ENCODE measurements around the gene TLR1. TPM values are rescaled to one million over a fixed set of nuclear protein-coding genes. Genes with fewer than 3 reads are reported as not detected.

The TLR1 gene
- total RNA-seq = 10 to 100 TPM in 1 of 4 donors, 1 to 10 TPM in 2, under 1 TPM in 1; 0.20 to 14.0 (median 6.1) TPM

- Histone ChIP-seq H3K9me3 (no peaks in the 10 kb centered on the region), H3K4me1 (peaks cover 0 to 24% (median 11%) of the 10 kb centered on the region in 4 donors), H3K4me3 (peak within 1 kb of the TSS in 3 of 4 donors; percentile 19 to 37 (median 22)), H3K36me3 (no peaks in the 10 kb centered on the region), H3K27ac (peak within 1 kb of the TSS; percentile 63 to 78 (median 72)), H3K27me3 (no peaks in the 10 kb centered on the region)
- WGBS, 2 donors (ENCODE audit: low coverage in 1 of 2) = 3 to 23% methylated on average over 5 to 7 of the region's 7 CpGs
- in situ Hi-C loops (cut with MboI; ENCODE audit: low pct_ligation_motif_present in 1 of 4, low pct_unique_long_range_greater_than_20kb in 1 of 4, low sequenced_read_pairs in 3 of 4) = no loop called here
- DNase-seq = no peak
- intact Hi-C loops (cut with DNase I; ENCODE audit: low total_unique reads) = no loop called here
- TF ChIP-seq CTCF (IDR thresholded peaks at IDR 0.05) (peak; percentile 57 to 67 (median 61)), POLR2A (IDR thresholded peaks at IDR 0.05) (peak; percentile 48), EP300 (IDR thresholded peaks at IDR 0.05; ENCODE audit: low read depth) (no peak), POLR2AphosphoS5 (IDR thresholded peaks at IDR 0.05) (peak in 2 of 3 donors; percentile 47 to 56)
Measured at GRCh38 chr4:38804654-38805295, at the start of gene TLR1. TSS of gene TLR1 (minus strand) at chr4:38804791. CDS start at chr4:38798831, 5,960 bp downstream.

GRCh38 chr4:38846015-38846414 is 41.4 kb upstream of the TLR1 start:
- no peak for TF ChIP-seq POLR2A (IDR thresholded peaks at IDR 0.05)
- no peak for TF ChIP-seq POLR2AphosphoS5 (IDR thresholded peaks at IDR 0.05)
- TF ChIP-seq EP300 (IDR thresholded peaks at IDR 0.05; ENCODE audit: low read depth) = no peak
- no peak for TF ChIP-seq CTCF (IDR thresholded peaks at IDR 0.05)
- 76% methylated on average over 3 of the region's 3 CpGs; no CpG with 5 or more reads in 1 of the 2 donors for WGBS, 2 donors (ENCODE audit: low coverage in 1 of 2)

GRCh38 chr4:38842994-38843393 is 38.4 kb upstream of the TLR1 start:
- H3K36me3 ChIP-seq = no peaks in the 10 kb centered on the region
- no peak overlapping the region for H3K4me3 ChIP-seq
- DNase-seq = no peak
- H3K27ac ChIP-seq = no peak overlapping the region
- H3K4me1 ChIP-seq = no peaks in the 10 kb centered on the region
- 72 to 86% methylated on average over 4 of the region's 4 CpGs for WGBS, 2 donors (ENCODE audit: low coverage in 1 of 2)
- no peaks in the 10 kb centered on the region for H3K9me3 ChIP-seq
- in situ Hi-C loops (cut with MboI; ENCODE audit: low pct_ligation_motif_present in 1 of 4, low pct_unique_long_range_greater_than_20kb in 1 of 4, low sequenced_read_pairs in 3 of 4) = no loop called here
- no peak for TF ChIP-seq CTCF (IDR thresholded peaks at IDR 0.05)
- no peak for TF ChIP-seq POLR2AphosphoS5 (IDR thresholded peaks at IDR 0.05)
- TF ChIP-seq POLR2A (IDR thresholded peaks at IDR 0.05) = no peak
- no peak for TF ChIP-seq EP300 (IDR thresholded peaks at IDR 0.05; ENCODE audit: low read depth)
- intact Hi-C loops (cut with DNase I; ENCODE audit: low total_unique reads) = no loop called here
- no peaks in the 10 kb centered on the region for H3K27me3 ChIP-seq

More at GRCh38 chr4:38846015-38846414, 41.4 kb upstream of the TLR1 start:
- no peaks in the 10 kb centered on the region for H3K9me3 ChIP-seq
- intact Hi-C loops (cut with DNase I; ENCODE audit: low total_unique reads) (no loop called here), in situ Hi-C loops (cut with MboI; ENCODE audit: low pct_ligation_motif_present in 1 of 4, low pct_unique_long_range_greater_than_20kb in 1 of 4, low sequenced_read_pairs in 3 of 4) (no loop called here)
- H3K36me3 ChIP-seq = no peaks in the 10 kb centered on the region
- DNase-seq = no peak
- no peak overlapping the region for H3K27ac ChIP-seq
- no peaks in the 10 kb centered on the region for H3K27me3 ChIP-seq
- H3K4me3 ChIP-seq = no peak overlapping the region
- no peaks in the 10 kb centered on the region for H3K4me1 ChIP-seq

GRCh38 chr4:38837849-38838248 is 33.3 kb upstream of the TLR1 start:
- 54 to 63% methylated on average over 2 of the region's 2 CpGs for WGBS, 2 donors (ENCODE audit: low coverage in 1 of 2)
- no peak for DNase-seq
- no peaks in the 10 kb centered on the region for H3K4me1 ChIP-seq
- intact Hi-C loops (cut with DNase I; ENCODE audit: low total_unique reads) = no loop called here
- H3K27ac ChIP-seq = no peak overlapping the region
- no peaks in the 10 kb centered on the region for H3K36me3 ChIP-seq
- H3K4me3 ChIP-seq = no peak overlapping the region
- H3K9me3 ChIP-seq = peaks cover 9 to 13% of the 10 kb centered on the region in 2 donors
- H3K27me3 ChIP-seq = no peaks in the 10 kb centered on the region
- no peak for TF ChIP-seq EP300 (IDR thresholded peaks at IDR 0.05; ENCODE audit: low read depth)
- TF ChIP-seq POLR2AphosphoS5 (IDR thresholded peaks at IDR 0.05) = no peak
- TF ChIP-seq CTCF (IDR thresholded peaks at IDR 0.05) = no peak
- TF ChIP-seq POLR2A (IDR thresholded peaks at IDR 0.05) = no peak
- in situ Hi-C loops (cut with MboI; ENCODE audit: low pct_ligation_motif_present in 1 of 4, low pct_unique_long_range_greater_than_20kb in 1 of 4, low sequenced_read_pairs in 3 of 4) = no loop called here

All from transverse colon (tissue), 4 donors.